Measurements from ENCODE around the gene GHSR. TPM values are rescaled to one million over a fixed set of nuclear protein-coding genes. Genes with fewer than 3 reads are reported as not detected.

GHSR gene
- polyA plus RNA-seq, 1 of the 3 experiments (the other 2 are of a cell fraction), result not detected

- no peak for TF ChIP-seq EZH2phosphoT487 (IDR thresholded peaks at IDR 0.05; ENCODE audit: borderline replicate concordance, low read depth)
- TF ChIP-seq TAF1 (IDR thresholded peaks at IDR 0.05; ENCODE audit: borderline replicate concordance, low read depth, low read length), result no peak
- TF ChIP-seq SMC3 (IDR thresholded peaks at IDR 0.05; ENCODE audit: low read depth, low read length), result no peak
- TF ChIP-seq PBX3 (IDR thresholded peaks at IDR 0.05), result no peak
- TF ChIP-seq TEAD4 (IDR thresholded peaks at IDR 0.05; ENCODE audit: borderline replicate concordance, insufficient read depth), result no peak
- no peak for TF ChIP-seq GATA2 (CRISPR knock-in tag; IDR thresholded peaks at IDR 0.05)
- no peak for TF ChIP-seq FOSL2 (IDR thresholded peaks at IDR 0.05; ENCODE audit: borderline replicate concordance, low read depth)
- TF ChIP-seq MEF2A (IDR thresholded peaks at IDR 0.05; ENCODE audit: borderline replicate concordance, low read depth), result no peak
- no peak for TF ChIP-seq TCF12 (IDR thresholded peaks at IDR 0.05)
- no peak for TF ChIP-seq USF1 (IDR thresholded peaks at IDR 0.05; ENCODE audit: borderline replicate concordance, low read depth)
- no peak for TF ChIP-seq GABPA (IDR thresholded peaks at IDR 0.05; ENCODE audit: low read depth)
- no peak for TF ChIP-seq RAD21 (IDR thresholded peaks at IDR 0.05; ENCODE audit: low read length)
- TF ChIP-seq POLR2AphosphoS5 (IDR thresholded peaks at IDR 0.05; ENCODE audit: low read depth, low read length), result no peak
- TF ChIP-seq, protein P1, sequence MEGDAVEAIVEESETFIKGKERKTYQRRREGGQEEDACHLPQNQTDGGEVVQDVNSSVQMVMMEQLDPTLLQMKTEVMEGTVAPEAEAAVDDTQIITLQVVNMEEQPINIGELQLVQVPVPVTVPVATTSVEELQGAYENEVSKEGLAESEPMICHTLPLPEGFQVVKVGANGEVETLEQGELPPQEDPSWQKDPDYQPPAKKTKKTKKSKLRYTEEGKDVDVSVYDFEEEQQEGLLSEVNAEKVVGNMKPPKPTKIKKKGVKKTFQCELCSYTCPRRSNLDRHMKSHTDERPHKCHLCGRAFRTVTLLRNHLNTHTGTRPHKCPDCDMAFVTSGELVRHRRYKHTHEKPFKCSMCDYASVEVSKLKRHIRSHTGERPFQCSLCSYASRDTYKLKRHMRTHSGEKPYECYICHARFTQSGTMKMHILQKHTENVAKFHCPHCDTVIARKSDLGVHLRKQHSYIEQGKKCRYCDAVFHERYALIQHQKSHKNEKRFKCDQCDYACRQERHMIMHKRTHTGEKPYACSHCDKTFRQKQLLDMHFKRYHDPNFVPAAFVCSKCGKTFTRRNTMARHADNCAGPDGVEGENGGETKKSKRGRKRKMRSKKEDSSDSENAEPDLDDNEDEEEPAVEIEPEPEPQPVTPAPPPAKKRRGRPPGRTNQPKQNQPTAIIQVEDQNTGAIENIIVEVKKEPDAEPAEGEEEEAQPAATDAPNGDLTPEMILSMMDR (IDR thresholded peaks at IDR 0.05), result no peak
- TF ChIP-seq NRF1 (IDR thresholded peaks at IDR 0.05; ENCODE audit: low read depth, low read length), result no peak
- no peak for TF ChIP-seq SIN3A (IDR thresholded peaks at IDR 0.05; ENCODE audit: borderline replicate concordance, low read depth, low read length)
- H2AFZ ChIP-seq (ENCODE audit: low read depth), result no peak overlapping the region
- H3K79me2 ChIP-seq (ENCODE audit: insufficient read depth), result no peaks in the 10 kb centered on the region
- H3K9me2 ChIP-seq, result no peaks in the 10 kb centered on the region
- no peaks in the 10 kb centered on the region for H3F3A ChIP-seq (replicated peaks; ENCODE audit: insufficient read depth)
- H3K4me2 ChIP-seq, result no peak overlapping the region
- no peaks in the 10 kb centered on the region; the same call in 1 of the 2 replicates for H3K27me3 ChIP-seq (ENCODE audit: insufficient read depth)
- no peak overlapping the region for H3K9ac ChIP-seq
- no peak overlapping the region for H3K27ac ChIP-seq (ENCODE audit: low read depth in 2 of 2, low read length in 1 of 2)
- ChIA-PET POLR2A (no interaction called here), CTCF (interaction anchor here (1.1 to 2.4 kb wide), 3 partner anchors 20 to 109 kb away, joined by 3 to 9 read pairs (median 4); no protein-coding TSS in a partner anchor)
- no peak for DNase-seq
- H3K4me1 ChIP-seq (ENCODE audit: control insufficient read depth in 1 of 2, insufficient read depth in 2 of 2, low read depth in 1 of 2, low read length in 1 of 2), result no peaks in the 10 kb centered on the region
- H3K4me3 ChIP-seq (ENCODE audit: low read depth in 2 of 2, low read length in 1 of 2), result no peak overlapping the region
- no peaks in the 10 kb centered on the region for H3K36me3 ChIP-seq (replicated peaks in 1 of 2; ENCODE audit: control insufficient read depth in 1 of 2, insufficient read depth in 2 of 2, low read length in 1 of 2)
- WGBS (ENCODE audit: low lambda C conversion rate), result 55% methylated on average over 5 of the region's 5 CpGs
- no peaks in the 10 kb centered on the region for H3K9me3 ChIP-seq
- no peaks in the 10 kb centered on the region for H4K20me1 ChIP-seq (ENCODE audit: insufficient read depth)
Observed at GRCh38 chr3:172441581-172441980, 6.7 kb downstream of the GHSR start.

Data from SK-N-SH (cell line).